Liver (tissue), 9 donors: Measurements from ENCODE around the gene ENAH. TPM values are rescaled to one million over a fixed set of nuclear protein-coding genes. Genes with fewer than 3 reads are reported as not detected.

ENCODE experiments used
- DNase-seq: peaks from one replicate; pipeline ENCODE4 v3.0.0-alpha.2; 2017; ENCODE audit warnings: low spot score
- H3K27ac ChIP-seq, 2 donors: one replicate each; pipeline ENCODE4 v1.7.0; 2013; ENCODE audit warnings: inconsistent platforms in 2 of 2, low read length in 2 of 2, control low read depth in 1 of 2, low read depth in 1 of 2, mild to moderate bottlenecking in 1 of 2
- H3K27me3 ChIP-seq, 4 donors: one replicate each; pipeline versions ENCODE4 v1.6.1 to v1.7.0; 2013; ENCODE audit warnings: low read length in 3 of 4, inconsistent platforms in 1 of 4, mild to moderate bottlenecking in 1 of 4, moderate library complexity in 1 of 4; ENCODE audit not compliant: control insufficient read depth in 4 of 4, insufficient read depth in 4 of 4
- H3K36me3 ChIP-seq, 4 donors: one replicate each; pipeline versions ENCODE4 v1.6.1 to v1.7.0; 2013; ENCODE audit warnings: low read length in 3 of 4, mild to moderate bottlenecking in 3 of 4, low read depth in 1 of 4, moderate library complexity in 1 of 4; ENCODE audit not compliant: control insufficient read depth in 4 of 4, insufficient read depth in 3 of 4
- H3K4me1 ChIP-seq, 4 donors: one replicate each; pipeline versions ENCODE4 v1.6.1 to v1.7.0; 2013; ENCODE audit warnings: low read length in 3 of 4, mild to moderate bottlenecking in 3 of 4, moderate library complexity in 1 of 4; ENCODE audit not compliant: control insufficient read depth in 4 of 4, insufficient read depth in 4 of 4
- H3K4me3 ChIP-seq, 3 donors: one replicate each; pipeline versions ENCODE4 v1.6.1 to v1.7.0; 2013; ENCODE audit warnings: low read length in 3 of 3, control low read depth in 1 of 3, low read depth in 1 of 3, mild to moderate bottlenecking in 1 of 3
- H3K9ac ChIP-seq, 2 donors: one replicate each; pipeline ENCODE4 v1.7.0; 2013; ENCODE audit warnings: low read length in 2 of 2, mild to moderate bottlenecking in 2 of 2, moderate library complexity in 2 of 2, control low read depth in 1 of 2, low read depth in 1 of 2
- H3K9me3 ChIP-seq, 4 donors: one replicate each; pipeline versions ENCODE4 v1.6.1 to v1.7.0; 2013; ENCODE audit warnings: low read length in 3 of 4; ENCODE audit not compliant: control insufficient read depth in 4 of 4
- CTCF ChIP-seq: fragments of 150-350 bp; IDR thresholded peaks from 2 replicates; pipeline ENCODE4 v1.5.1; 2017; ENCODE audit warnings: improper control_type of control experiment, low read depth, low read length; ENCODE audit not compliant: missing input control
- FOXA2 ChIP-seq: IDR thresholded peaks from 2 replicates; pipeline ENCODE4 v1.6.1; 2016; ENCODE audit warnings: antibody characterized with exemption
- GABPA ChIP-seq, 2 donors: IDR thresholded peaks in 1 of 2; conservative IDR thresholded peaks in 1 of 2; 2 replicates each; pipeline ENCODE4 v1.6.1; 2016; ENCODE audit warnings: antibody characterized with exemption in 2 of 2, mild to moderate bottlenecking in 1 of 2, moderate library complexity in 1 of 2
- HNF4A ChIP-seq, 2 donors: conservative IDR thresholded peaks; 2 replicates each; pipeline ENCODE4 v1.6.1; 2016; ENCODE audit warnings: antibody characterized with exemption in 2 of 2, mild to moderate bottlenecking in 2 of 2
- HNF4G ChIP-seq: IDR thresholded peaks from 2 replicates; pipeline ENCODE4 v1.6.1; 2016; ENCODE audit warnings: antibody characterized with exemption
- JUND ChIP-seq, 2 donors: IDR thresholded peaks; 2 replicates each; pipeline ENCODE4 v1.6.1; 2016; ENCODE audit warnings: antibody characterized with exemption in 2 of 2
- NR2F2 ChIP-seq: IDR thresholded peaks from 2 replicates; pipeline ENCODE4 v1.6.1; 2016; ENCODE audit warnings: antibody characterized with exemption
- RAD21 ChIP-seq, 2 donors: IDR thresholded peaks; 2 replicates each; pipeline ENCODE4 v1.6.1; 2016; ENCODE audit warnings: antibody characterized with exemption in 2 of 2, mild to moderate bottlenecking in 2 of 2
- RXRA ChIP-seq, 2 donors: IDR thresholded peaks; 2 replicates each; pipeline ENCODE4 v1.6.1; 2017 to 2018; ENCODE audit warnings: antibody characterized with exemption in 2 of 2, mild to moderate bottlenecking in 1 of 2
- SP1 ChIP-seq: IDR thresholded peaks from 2 replicates; pipeline ENCODE4 v1.6.1; 2018; ENCODE audit warnings: antibody characterized with exemption, mild to moderate bottlenecking
- TAF1 ChIP-seq: conservative IDR thresholded peaks from 2 replicates; pipeline ENCODE4 v1.6.1; 2016; ENCODE audit warnings: antibody characterized with exemption, mild to moderate bottlenecking
- WGBS: extraction: QIAGEN DNeasy Blood & Tissue Kit; methylation state at CpG from one replicate; pipeline ENCODE4 v1.1.7; 2013; 5-methylcytosine and 5-hydroxymethylcytosine counted together
- polyA plus RNA-seq, 2 donors: library from polyadenylated mRNA; stranded (reverse) in 1 of 2; unstranded in 1 of 2; fragments of 200-250 nt in 1 of 2; fragments of >200 nt in 1 of 2; fragmentation: Nextera tagmentation in 1 of 2; extraction: Ambion mirVana in 1 of 2; gene quantifications; one replicate each; pipeline versions ENCODE4 v1.2.1 to v1.2.3, GENCODE V29; 2013 to 2015
- total RNA-seq, 2 donors: library from RNA; depleted of rRNA; stranded (reverse); fragments of >200 nt; gene quantifications; one replicate each; pipeline ENCODE4 v1.2.3, GENCODE V29; 2014
- TF ChIP-seq, protein P1 (sequence below): IDR thresholded peaks from 2 replicates; pipeline ENCODE4 v1.6.1; 2016; ENCODE audit warnings: antibody characterized with exemption
- donor health status: healthy.
- donor health status: healthy.
- donor health status: healthy.
- donor health status: healthy.
- donor health status: healthy.

The ENAH gene
- total and polyA plus RNA-seq, 4 donors: 2.8 to 8.4 (median 4.5) TPM

DNA sequence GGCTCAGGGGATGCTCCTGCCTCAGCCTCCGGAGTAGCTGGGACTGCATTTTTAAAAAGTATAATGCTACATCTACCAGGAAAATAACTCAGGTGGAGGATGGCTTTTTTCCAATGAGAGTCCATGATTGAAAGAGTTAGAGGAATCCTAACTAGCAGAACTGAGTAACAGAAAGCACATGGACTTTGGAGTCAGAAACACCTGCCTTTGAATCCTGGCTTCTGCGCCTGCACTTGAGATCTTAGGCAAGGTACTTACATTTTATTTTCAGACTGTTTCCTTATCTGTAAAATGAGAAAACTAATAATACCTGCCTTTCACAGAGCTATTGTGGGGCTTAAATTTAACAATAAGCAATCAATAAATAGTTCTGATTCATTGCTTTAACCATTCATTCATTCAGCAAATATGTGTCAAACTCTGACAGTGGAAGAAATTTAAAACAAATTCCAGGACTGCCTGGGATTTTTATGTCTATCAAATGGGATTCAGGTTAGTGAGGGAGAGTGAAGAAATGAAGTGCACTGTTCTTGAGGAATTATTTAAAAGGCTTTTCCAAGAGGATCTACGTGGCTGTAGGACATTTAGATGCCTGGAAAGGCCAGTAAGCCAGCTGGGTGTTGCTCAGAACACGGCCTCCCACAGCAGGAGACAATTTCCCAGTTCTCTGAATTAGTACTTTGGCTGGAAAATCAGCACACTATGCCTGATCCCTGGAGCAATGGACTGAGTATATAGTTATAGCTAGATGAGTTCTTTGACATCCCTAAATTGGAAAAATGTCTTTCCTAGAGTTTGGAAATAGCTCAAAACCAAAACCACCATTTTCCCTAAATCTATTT is 212.3 kb downstream of the ENAH start:
- no peaks in the 10 kb centered on the region for H3K27me3 ChIP-seq
- TF ChIP-seq, protein P1, sequence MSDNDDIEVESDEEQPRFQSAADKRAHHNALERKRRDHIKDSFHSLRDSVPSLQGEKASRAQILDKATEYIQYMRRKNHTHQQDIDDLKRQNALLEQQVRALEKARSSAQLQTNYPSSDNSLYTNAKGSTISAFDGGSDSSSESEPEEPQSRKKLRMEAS: peak; percentile 33
- TF ChIP-seq SP1 (no peak), JUND (IDR thresholded peaks at IDR 0.05) (no peak), HNF4G (peak; percentile 25), GABPA (IDR thresholded peaks at IDR 0.05 in 1 of 2, conservative IDR thresholded peaks at IDR 0.05 in 1 of 2) (no peak), FOXA2 (no peak), HNF4A (conservative IDR thresholded peaks at IDR 0.05) (peak; percentile 42 to 55), CTCF (no peak), RXRA (IDR thresholded peaks at IDR 0.05) (no peak), NR2F2 (no peak), RAD21 (IDR thresholded peaks at IDR 0.05) (no peak)
- no peak for DNase-seq
- WGBS: 68% methylated on average over 4 of the region's 4 CpGs
- H3K9ac ChIP-seq: peak overlapping the region in 1 of 2 donors; percentile 57
- H3K4me3 ChIP-seq: no peak overlapping the region
- no peaks in the 10 kb centered on the region for H3K9me3 ChIP-seq
- no peaks in the 10 kb centered on the region for H3K36me3 ChIP-seq
- H3K4me1 ChIP-seq: peaks cover 7 to 47% (median 32%) of the 10 kb centered on the region in 4 donors
- H3K27ac ChIP-seq: peak overlapping the region; percentile 82 to 88

- H3K9ac ChIP-seq: no peak overlapping the region
- DNase-seq: no peak
- 89% methylated on average over 5 of the region's 5 CpGs for WGBS
Measured at GRCh38 chr1:225437710-225438437, 215.0 kb downstream of the ENAH start.

More at GRCh38 chr1:225437710-225438437, 215.0 kb downstream of the ENAH start:
- Histone ChIP-seq H3K9me3 (no peaks in the 10 kb centered on the region), H3K27me3 (no peaks in the 10 kb centered on the region), H3K4me1 (peaks cover 3 to 27% (median 20%) of the 10 kb centered on the region in 4 donors), H3K36me3 (no peaks in the 10 kb centered on the region), H3K4me3 (no peak overlapping the region), H3K27ac (no peak overlapping the region)
- TF ChIP-seq RAD21 (IDR thresholded peaks at IDR 0.05): peak; percentile 29 to 58
- TF ChIP-seq TAF1: no peak

Other genes starting within 250 kb of the ENAH start
- gene LBR, start 225.1 kb downstream of the ENAH start, total RNA-seq: 100 to 1,000 TPM in 1 of 2 donors, 10 to 100 TPM in 1; 28.9 to 201 TPM
- gene LBR, start 225.1 kb downstream of the ENAH start, polyA plus RNA-seq: 10 to 100 TPM; 14.3 to 16.2 TPM
- 100 to 1,000 TPM; 152 to 154 TPM for gene SRP9, start 124.7 kb upstream of the ENAH start, total RNA-seq
- gene SRP9, start 124.7 kb upstream of the ENAH start, polyA plus RNA-seq: 100 to 1,000 TPM; 154 to 179 TPM
- gene EPHX1, start 157.0 kb upstream of the ENAH start, total RNA-seq: 100 to 1,000 TPM in 1 of 2 donors, 10 to 100 TPM in 1; 93.8 to 230 TPM
- gene EPHX1, start 157.0 kb upstream of the ENAH start, polyA plus RNA-seq: 1,000 to 10,000 TPM in 1 of 2 donors, 100 to 1,000 TPM in 1; 178 to 1,448 TPM
- 10 to 100 TPM; 10.4 to 54.0 TPM for gene TMEM63A, start 229.3 kb upstream of the ENAH start, total RNA-seq
- 10 to 100 TPM in 1 of 2 donors, 1 to 10 TPM in 1; 9.6 to 12.9 TPM for gene TMEM63A, start 229.3 kb upstream of the ENAH start, polyA plus RNA-seq
- 1 to 10 TPM; 1.1 to 1.4 TPM for gene LEFTY1, start 236.0 kb upstream of the ENAH start, total RNA-seq
- gene LEFTY1, start 236.0 kb upstream of the ENAH start, polyA plus RNA-seq: under 1 TPM; 0.42 to 0.66 TPM